Measurements from ENCODE around the gene ZDHHC6. TPM values are rescaled to one million over a fixed set of nuclear protein-coding genes. Genes with fewer than 3 reads are reported as not detected.
"Not testable (repeated sequence)": the region's sequence is repeated elsewhere in the genome, so short reads cannot be mapped to it uniquely, and the experiment has no call there.

Gene ZDHHC6
- total RNA-seq, 1 donor from 2014 or later: 19.9 TPM

- ATAC-seq: peak; percentile 96
Observed at GRCh38 chr10:112389271-112389822, 57.4 kb downstream of the ZDHHC6 start.

- ATAC-seq: no peak
Observed at GRCh38 chr10:112388548-112388947, 58.2 kb downstream of the ZDHHC6 start.

GRCh38 chr10:112388056-112388455, 58.7 kb downstream of the ZDHHC6 start:
- ATAC-seq: not testable (repeated sequence)

GRCh38 chr10:112385201-112385600, 61.5 kb downstream of the ZDHHC6 start:
- ATAC-seq: no peak

GRCh38 chr10:112384141-112384540, 62.6 kb downstream of the ZDHHC6 start:
- ATAC-seq: no peak

- ATAC-seq: no peak
Observed at GRCh38 chr10:112383325-112383724, 63.4 kb downstream of the ZDHHC6 start.

GRCh38 chr10:112382515-112383235, 64.0 kb downstream of the ZDHHC6 start:
- ATAC-seq: no peak

Other genes starting within 250 kb of the ZDHHC6 start
- not detected for gene TECTB, start 163.5 kb downstream of the ZDHHC6 start, total RNA-seq
- gene ACSL5, start 72.8 kb downstream of the ZDHHC6 start, total RNA-seq: 3.3 TPM
- 28.0 TPM for gene VTI1A, start 301 bp upstream of the ZDHHC6 start, total RNA-seq